ENCODE results near the gene ADGRG6.

DNA sequence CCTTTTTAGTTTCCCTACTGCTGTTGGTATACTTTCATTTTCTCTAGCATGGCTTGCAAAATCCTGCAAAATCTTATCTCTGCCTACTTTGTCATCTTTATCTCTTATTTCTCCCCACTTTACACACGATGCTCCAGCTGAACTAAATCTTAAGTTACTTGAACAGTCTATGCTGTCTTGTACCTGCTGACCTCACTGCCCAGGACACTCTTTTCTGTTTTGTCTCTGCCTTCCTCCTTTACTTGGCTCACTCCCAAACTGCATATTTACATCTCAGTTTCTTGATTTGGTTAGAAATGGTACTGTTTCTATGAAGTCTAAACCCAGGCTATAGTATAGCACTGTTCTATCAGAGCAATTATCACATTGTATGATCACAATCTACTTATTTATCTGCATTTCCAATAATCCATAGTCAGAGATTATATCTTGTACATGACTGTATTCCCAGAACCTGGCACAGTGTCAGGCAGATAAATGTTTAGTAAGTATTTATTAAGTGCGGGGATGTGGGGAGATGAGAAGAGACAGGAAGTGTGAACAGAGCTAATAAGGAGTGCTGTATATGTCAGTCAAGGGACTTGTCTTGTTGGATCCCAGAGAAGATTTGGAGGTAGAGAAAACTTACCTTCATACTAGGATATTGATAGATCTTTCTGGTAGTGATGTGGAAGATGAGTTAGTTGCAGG, 57.6 kb downstream of the ADGRG6 start:
- no peak for TF ChIP-seq CTCF (IDR thresholded peaks at IDR 0.05; ENCODE audit: low read depth, low read length, missing input control)
- TF ChIP-seq MAX (IDR thresholded peaks at IDR 0.05), result no peak
- TF ChIP-seq RAD21 (IDR thresholded peaks at IDR 0.05), result no peak
- TF ChIP-seq, protein P1, sequence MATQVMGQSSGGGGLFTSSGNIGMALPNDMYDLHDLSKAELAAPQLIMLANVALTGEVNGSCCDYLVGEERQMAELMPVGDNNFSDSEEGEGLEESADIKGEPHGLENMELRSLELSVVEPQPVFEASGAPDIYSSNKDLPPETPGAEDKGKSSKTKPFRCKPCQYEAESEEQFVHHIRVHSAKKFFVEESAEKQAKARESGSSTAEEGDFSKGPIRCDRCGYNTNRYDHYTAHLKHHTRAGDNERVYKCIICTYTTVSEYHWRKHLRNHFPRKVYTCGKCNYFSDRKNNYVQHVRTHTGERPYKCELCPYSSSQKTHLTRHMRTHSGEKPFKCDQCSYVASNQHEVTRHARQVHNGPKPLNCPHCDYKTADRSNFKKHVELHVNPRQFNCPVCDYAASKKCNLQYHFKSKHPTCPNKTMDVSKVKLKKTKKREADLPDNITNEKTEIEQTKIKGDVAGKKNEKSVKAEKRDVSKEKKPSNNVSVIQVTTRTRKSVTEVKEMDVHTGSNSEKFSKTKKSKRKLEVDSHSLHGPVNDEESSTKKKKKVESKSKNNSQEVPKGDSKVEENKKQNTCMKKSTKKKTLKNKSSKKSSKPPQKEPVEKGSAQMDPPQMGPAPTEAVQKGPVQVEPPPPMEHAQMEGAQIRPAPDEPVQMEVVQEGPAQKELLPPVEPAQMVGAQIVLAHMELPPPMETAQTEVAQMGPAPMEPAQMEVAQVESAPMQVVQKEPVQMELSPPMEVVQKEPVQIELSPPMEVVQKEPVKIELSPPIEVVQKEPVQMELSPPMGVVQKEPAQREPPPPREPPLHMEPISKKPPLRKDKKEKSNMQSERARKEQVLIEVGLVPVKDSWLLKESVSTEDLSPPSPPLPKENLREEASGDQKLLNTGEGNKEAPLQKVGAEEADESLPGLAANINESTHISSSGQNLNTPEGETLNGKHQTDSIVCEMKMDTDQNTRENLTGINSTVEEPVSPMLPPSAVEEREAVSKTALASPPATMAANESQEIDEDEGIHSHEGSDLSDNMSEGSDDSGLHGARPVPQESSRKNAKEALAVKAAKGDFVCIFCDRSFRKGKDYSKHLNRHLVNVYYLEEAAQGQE (IDR thresholded peaks at IDR 0.05), result no peak
- no peak for TF ChIP-seq FOXA2 (IDR thresholded peaks at IDR 0.05)
- no peak for TF ChIP-seq YY1 (IDR thresholded peaks at IDR 0.05)

All from liver (tissue), 3 donors.